GM19372 (cell line): ENCODE measurements around the gene HDAC9.

Experiments
- ATAC-seq: cut with Tn5 transposase; IDR thresholded peaks from one replicate; pipeline ENCODE4 v1.9.1; 2021; ENCODE audit warnings: mild to moderate bottlenecking, low read depth, moderate library complexity; ENCODE audit not compliant: unreplicated experiment

Gene HDAC9

DNA sequence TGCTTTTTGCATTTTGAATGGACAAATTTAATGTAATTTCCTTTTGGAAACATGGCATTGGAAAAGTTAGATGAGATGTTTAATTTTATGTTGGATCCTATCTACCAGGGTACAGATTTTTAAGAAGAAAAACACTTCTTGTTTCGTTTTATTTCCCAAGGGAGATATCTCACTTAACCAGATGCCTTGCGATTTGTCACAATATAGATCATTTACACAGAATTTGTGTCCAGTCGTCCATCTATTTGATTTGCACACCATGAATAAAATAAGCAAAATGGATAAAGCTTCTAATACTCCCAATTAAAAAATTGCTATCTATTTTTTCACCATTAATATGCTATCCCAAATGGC, 25.7 kb downstream of the HDAC9 start:
- no peak for ATAC-seq

DNA sequence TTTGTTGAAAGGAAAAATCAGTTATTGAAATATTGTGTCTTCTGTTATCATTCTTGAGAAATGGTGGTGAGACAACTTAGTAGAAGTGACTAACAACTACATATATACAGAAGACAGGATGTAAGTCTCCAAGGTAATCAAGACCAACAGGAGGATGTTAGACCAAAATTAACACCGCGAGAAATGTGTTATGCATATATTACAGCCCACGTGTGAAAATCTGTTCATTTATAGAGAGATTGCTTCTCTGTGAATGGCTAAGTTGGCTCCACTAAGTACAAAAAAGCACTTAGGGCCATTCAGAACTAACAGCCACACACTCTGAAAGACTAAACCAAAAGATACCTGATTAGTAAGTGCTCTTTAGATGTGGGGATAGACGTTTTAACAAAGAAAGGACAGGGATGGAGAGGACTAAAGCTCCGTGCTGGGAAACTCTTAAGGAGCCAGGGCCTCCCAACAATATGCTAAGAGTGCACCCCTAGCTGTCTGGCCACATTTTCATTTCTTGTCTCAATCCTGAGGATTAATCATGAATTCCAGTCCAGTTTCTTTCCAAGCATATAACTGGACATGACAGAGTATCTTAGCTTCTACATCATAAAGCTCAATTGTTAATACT, 26.5 kb downstream of the HDAC9 start:
- ATAC-seq = peak; percentile 44

DNA sequence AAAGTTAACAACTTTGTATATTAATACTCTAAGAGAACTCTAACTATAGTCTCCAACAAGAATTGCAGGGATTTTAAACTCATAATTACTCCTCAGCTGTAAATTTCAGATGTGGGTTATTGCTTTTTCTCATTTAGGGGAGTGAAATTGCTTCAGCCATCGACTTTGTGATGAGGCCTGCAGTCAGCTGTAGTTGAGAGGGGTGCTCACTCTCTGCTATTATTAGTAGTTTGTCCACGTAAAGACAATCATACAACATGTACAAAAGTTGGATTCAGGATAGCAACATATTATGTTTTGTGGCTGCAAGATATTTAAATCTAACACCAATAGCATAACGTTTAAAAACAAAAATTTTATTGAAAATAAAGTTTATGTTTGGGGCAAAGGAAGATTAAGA, 28.7 kb downstream of the HDAC9 start:
- no peak for ATAC-seq

- no peak for ATAC-seq
These were observed 30.9 kb downstream of the HDAC9 start for GRCh38 chr7:18526368-18526878.

DNA sequence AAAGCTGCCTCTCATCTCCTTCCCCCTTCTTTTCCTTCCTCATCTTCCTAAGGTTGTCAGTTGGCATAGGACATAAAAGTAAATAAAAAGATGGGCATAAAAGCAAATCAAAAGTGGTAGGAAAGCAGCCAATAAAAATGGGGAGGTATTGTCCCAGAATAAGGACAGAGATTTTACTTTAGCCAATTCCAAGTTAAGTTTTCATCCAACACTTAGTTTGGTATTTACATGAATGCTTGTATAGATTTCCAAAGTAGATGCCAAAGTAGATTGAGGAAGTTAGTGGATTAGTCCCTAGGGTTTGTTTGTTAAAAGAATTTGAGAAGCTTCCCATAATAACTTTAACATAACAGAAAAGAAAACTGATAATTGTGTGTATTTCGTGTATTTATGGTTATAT, 33.7 kb downstream of the HDAC9 start:
- ATAC-seq = no peak

DNA sequence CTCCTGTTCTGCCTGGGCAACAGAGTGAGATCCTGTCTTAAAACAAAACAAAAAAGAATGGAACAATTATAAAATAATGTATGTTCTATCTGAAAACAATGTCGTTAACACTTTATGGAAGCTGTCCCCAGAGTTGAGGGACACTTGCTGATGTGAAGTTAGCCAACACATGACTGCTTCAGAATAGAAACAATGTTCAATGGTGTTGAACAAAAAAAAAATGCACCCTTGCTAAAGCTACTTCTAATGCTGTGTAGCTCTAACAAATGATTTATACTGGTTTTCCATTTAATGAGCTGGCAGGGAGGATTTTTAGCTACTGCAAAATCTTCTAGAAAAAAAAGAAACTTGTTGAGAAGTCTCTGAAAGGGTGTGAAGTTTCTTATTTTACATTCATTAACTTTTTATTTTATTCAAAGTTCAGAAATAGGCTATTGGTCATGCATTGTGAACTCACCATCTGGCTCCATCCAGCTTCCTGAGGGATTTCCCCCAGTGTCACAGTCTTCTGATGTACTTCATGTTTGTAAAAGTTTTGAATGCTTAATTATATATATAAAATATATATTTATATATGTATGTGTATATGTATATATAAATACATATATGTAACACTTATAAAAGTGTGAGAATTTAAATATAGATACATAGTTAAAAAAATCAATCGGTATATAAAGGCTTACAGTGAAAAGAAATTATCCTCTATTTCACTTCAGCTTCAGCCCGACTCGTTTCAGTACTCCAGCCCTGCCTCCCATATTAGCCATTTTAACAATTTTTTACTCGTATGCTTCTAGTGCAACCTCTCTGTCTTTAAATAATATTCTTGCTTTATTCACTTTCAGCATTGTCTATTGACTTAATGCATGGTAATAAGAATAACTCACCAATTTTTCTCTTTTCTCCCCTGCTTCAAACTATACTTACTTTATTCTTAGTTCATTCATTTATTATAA, 35.0 kb downstream of the HDAC9 start:
- ATAC-seq = peak; percentile 79

DNA sequence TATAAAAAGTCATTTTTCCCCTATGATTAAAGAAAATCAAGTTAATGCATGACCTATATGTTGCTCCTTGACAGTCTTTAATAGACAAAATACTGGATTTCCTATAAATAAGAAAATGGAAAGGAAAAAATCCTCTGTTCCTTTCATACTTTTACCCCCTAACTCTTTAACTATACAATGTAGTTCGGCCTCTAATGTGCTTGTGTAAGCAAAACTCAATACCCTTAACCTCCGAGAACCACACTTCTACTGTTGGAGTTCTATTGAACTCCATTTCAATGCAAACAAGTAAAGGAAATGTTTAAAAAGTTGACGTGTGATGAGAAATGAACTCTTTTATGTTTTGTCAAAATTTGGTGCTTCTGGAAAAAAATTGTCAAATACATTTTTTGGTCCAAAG, 36.0 kb downstream of the HDAC9 start:
- ATAC-seq = no peak

DNA sequence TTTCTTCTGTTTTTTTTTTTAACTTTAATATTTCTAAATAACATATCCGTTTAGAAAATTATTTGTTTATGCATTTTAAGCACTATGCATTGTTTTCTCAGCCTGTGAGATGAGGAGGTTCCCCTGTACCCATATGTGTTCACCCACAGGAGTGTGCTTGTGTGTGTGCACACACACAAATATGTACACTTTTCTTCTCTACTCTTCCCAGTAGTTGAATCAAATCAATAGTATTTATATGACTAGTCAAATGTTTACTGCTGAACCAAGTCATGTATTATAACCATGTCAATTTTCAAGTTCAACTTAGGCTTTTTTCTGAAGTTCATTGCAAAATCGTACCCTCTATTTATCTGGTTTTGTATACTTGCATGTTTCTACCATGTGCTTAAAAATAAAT, 37.3 kb downstream of the HDAC9 start:
- no peak for ATAC-seq

- no peak for ATAC-seq
These were observed 38.9 kb downstream of the HDAC9 start for GRCh38 chr7:18534481-18534880.

GRCh38 chr7:18535810-18536415, 40.4 kb downstream of the HDAC9 start:
- ATAC-seq = no peak

DNA sequence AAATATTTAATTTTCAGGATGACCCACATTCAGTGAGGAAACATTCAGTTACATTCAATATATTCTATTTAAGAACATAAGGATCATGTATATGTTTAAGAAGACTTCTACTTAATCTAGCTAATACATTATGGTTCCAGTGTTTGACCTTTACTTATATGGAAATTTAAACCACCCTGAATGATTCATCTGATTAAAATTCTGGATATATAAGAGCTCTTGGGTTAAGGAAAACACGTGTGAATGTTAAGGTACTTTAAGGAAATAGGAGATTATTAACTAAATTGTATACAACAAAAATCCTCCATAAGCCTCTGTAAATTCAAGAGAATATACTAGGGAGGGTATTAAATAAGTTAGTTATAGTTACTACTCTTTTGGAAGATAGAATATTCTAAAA, 40.9 kb downstream of the HDAC9 start:
- no peak for ATAC-seq

DNA sequence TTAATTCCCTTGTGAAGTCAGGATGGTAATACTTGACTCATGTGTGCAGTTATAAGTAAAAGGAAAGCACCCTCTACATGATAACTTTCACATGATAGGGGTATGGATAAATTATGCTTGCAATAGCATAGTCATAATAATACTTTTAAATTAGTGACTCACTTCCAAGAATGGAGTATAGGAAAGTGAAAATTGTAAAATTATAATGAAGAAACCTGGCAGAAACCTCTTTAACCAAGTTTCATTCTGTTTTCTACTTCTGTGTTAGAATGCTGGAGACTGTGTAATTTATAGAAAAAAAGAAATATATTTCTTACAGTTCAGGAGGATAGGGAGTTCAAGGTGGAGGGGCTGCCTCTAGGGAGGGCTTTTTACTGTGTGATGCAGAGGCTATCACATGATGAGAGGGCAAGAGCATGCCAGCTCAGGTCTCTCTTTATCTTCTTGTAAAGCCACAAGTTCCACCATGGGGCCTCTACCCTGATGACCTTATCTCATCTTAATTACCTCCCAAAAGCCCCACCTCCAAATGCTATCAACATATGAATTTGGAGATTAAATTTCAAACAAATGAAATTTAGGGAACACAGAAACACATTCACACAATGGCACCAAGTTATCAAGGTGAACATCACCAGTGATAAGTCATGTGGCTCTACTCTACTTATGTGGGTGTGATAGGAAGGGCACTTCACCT, 43.2 kb downstream of the HDAC9 start:
- ATAC-seq = peak; percentile 58

DNA sequence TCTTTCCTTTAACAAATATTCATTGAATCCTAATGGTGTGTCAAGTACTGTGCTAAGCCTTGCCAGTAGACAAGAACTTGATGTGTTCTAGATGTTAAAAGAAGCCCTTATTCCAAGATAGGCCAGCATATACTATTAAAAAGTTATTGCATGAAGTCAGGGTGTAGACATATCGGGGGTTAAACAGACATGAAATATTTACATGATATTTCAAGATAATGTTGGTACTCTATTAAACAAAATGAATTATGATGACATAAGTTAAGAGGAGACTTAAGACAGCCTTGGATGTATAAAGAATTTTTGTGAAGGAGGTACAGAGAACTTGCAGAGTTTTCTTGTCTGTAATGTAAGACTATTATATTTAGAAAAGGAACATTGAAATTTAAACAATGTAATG, 44.8 kb downstream of the HDAC9 start:
- no peak for ATAC-seq

DNA sequence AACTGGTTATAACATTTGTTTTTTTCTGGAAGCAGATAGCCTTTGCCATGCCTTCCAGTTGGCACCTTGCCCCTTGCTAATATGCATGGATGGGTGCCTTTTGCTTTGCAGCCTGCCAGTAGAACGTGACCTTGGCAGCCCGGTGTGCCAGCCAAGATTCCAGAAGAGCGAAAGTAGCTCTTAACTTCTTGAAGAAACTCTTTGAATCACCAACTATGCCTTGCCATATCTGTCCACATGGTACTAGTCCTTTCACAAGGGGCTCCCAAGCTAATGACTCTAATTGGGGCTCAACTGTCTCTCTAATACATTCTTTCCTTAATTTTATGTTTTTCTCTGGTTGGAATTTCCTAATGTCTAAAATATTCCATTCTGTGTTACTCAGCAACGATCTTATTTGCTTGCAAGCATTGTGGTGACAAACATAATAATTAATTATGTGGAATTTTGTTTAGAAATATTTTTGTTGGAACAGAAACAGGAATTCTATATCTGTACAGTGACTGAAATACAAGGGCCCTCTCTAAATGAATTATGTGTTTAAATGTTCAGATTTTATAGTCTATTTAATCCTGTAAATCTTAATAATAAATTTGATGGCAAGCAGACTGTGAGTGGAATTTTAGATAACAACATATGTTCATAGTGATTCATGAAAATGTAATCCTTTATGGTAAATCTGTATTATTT, 45.8 kb downstream of the HDAC9 start:
- no peak for ATAC-seq

GRCh38 chr7:18541871-18542212, 46.3 kb downstream of the HDAC9 start:
- ATAC-seq = no peak

- ATAC-seq = no peak
These were observed 51.0 kb downstream of the HDAC9 start for GRCh38 chr7:18546576-18546975.

- ATAC-seq = peak; percentile 67
These were observed 52.1 kb downstream of the HDAC9 start for GRCh38 chr7:18547509-18548187.

DNA sequence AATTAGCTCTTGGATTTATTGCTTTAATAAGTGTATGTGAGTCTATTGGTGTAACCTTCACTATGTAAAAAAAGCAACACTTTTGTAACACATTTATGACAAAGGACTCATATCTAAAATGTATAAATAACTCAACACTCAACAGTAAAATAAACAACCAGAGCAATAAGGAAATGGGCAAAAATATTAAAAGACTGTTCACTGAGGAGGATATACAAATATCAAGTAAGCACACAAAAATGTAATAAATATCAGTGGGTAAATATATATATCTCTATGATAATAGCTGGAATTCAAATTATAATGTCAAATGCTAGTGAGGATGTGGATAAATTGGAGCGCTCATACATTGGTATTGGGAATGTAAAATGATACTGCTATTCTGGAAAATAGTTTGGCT, 53.0 kb downstream of the HDAC9 start:
- no peak for ATAC-seq

DNA sequence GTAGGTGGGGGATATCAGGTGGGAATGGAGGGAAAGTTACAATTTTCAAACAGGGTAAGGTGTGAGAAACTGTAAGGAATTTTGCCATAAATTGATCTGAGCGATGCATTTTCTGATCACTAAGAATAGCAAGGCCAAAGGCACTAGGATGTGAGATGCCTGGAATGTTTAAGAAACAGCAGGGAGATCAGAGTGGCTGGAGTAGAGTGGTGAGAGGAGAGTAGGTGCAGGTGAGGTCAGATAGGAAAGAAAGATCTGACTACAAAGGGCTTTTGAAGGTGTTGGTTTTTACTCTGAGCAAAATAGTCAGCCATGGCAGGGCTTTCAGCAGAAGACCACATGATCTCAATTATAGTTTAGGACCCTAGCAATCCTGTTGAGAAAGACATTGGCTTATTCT, 55.0 kb downstream of the HDAC9 start:
- no peak for ATAC-seq
